ENCODE measurements around the gene TRAPPC11. TPM values are rescaled to one million over a fixed set of nuclear protein-coding genes. Genes with fewer than 3 reads are reported as not detected.

The TRAPPC11 gene
- total and polyA plus RNA-seq, 2 of the 13 experiments (the other 11 are each of a cell fraction or from before 2014, with no cell fraction given), result 18.0 to 23.2 TPM

GRCh38 chr4:183612329-183613250 is 46.5 kb upstream of the TRAPPC11 start:
- H3K4me1 ChIP-seq (ENCODE audit: insufficient read depth, low read length), result peaks cover 17% of the 10 kb centered on the region
- no peaks in the 10 kb centered on the region for H3K9me3 ChIP-seq (ENCODE audit: low read length)
- ChIA-PET CTCF (ENCODE audit: low intra/inter-chr PET ratio, low total read pairs) (no interaction called here), POLR2A (no interaction called here)
- in situ Hi-C loops (cut with HindIII; ENCODE audit: extremely low pct_ligation_motif_present, low pct_unique_long_range_greater_than_20kb), result no loop called here
- intact Hi-C loops (cut with micrococcal nuclease; ENCODE audit: unreplicated experiment), result no loop called here
- FAIRE-seq (no peak), ATAC-seq (no peak), DNase-seq (ENCODE audit: low spot score) (no peak)
- H3K9ac ChIP-seq (ENCODE audit: insufficient read depth, low read depth, low read length), result no peak overlapping the region
- H2AFZ ChIP-seq (ENCODE audit: low read length), result no peak overlapping the region
- no peaks in the 10 kb centered on the region for H3K36me3 ChIP-seq (replicated peaks in 1 of 2; ENCODE audit: control insufficient read depth in 1 of 2, insufficient read depth in 2 of 2, low read length in 2 of 2)
- no TSS peak for BruUV-seq (replicated peaks)
- WGBS (ENCODE audit: low lambda C conversion rate), result 68% methylated on average over 20 of the region's 20 CpGs
- no peaks in the 10 kb centered on the region for H4K20me1 ChIP-seq (ENCODE audit: insufficient read depth, low read length)
- H3K4me2 ChIP-seq (ENCODE audit: low read depth, low read length), result no peak overlapping the region
- H3K27me3 ChIP-seq (ENCODE audit: control insufficient read depth in 1 of 2, insufficient read depth in 2 of 2, low read length in 2 of 2), result no peaks in the 10 kb centered on the region
- no peaks in the 10 kb centered on the region for H3K79me2 ChIP-seq (ENCODE audit: insufficient read depth, low read length)
- no peak for TF ChIP-seq ZNF710 (CRISPR knock-in tag; IDR thresholded peaks at IDR 0.05; ENCODE audit: borderline replicate concordance)
- no peak for TF ChIP-seq ZNF224 (CRISPR knock-in tag; IDR thresholded peaks at IDR 0.05)
- no peak for TF ChIP-seq TAF15 (IDR thresholded peaks at IDR 0.05; ENCODE audit: low read depth, low read length, poor library complexity, severe bottlenecking)
- TF ChIP-seq PBX2 (CRISPR knock-in tag; IDR thresholded peaks at IDR 0.05), result no peak
- no peak for TF ChIP-seq AKAP8 (CRISPR knock-in tag; IDR thresholded peaks at IDR 0.05)
- TF ChIP-seq TCF7 (IDR thresholded peaks at IDR 0.05; ENCODE audit: low read depth), result no peak
- no peak for TF ChIP-seq ZNF136 (CRISPR knock-in tag; IDR thresholded peaks at IDR 0.05; ENCODE audit: low read depth)
- no peak for TF ChIP-seq TEAD3 (CRISPR knock-in tag; optimal IDR thresholded peaks at IDR 0.05; ENCODE audit: borderline replicate concordance)
- TF ChIP-seq HNRNPLL (IDR thresholded peaks at IDR 0.05; ENCODE audit: low read depth, low read length, poor library complexity, severe bottlenecking), result no peak
- TF ChIP-seq NFE2L2 (IDR thresholded peaks at IDR 0.05; ENCODE audit: low read length), result no peak
- H3K27ac ChIP-seq (ENCODE audit: extremely low read length, insufficient read depth, low read length), result no peak overlapping the region
- H3K4me3 ChIP-seq (replicated peaks in 1 of 3; ENCODE audit: insufficient read depth in 1 of 3, low read depth in 2 of 3, low read length in 3 of 3), result no peak overlapping the region
